Measurements from ENCODE around the gene ANKRD52.

The ANKRD52 gene

GRCh38 chr12:56224954-56225353, 33.2 kb downstream of the ANKRD52 start:
- H3K27ac ChIP-seq, result peak overlapping the region; percentile 97
- ChIA-PET POLR2A (ENCODE audit: low non-redundant PET) (no interaction called here), CTCF (interaction anchor here (1.3 kb wide), 1 partner anchor 105 kb away, joined by 3 read pairs; no protein-coding TSS in a partner anchor)
- TF ChIP-seq CTCF (conservative IDR thresholded peaks at IDR 0.05; ENCODE audit: low read depth), result no peak
- DNase-seq (ENCODE audit: low spot score), result no peak

- H3K27ac ChIP-seq, result peak within 1 kb of the TSS; percentile 97
- ChIA-PET POLR2A (ENCODE audit: low non-redundant PET) (no interaction called here), CTCF (no interaction called here)
- peak; percentile 100 for DNase-seq (ENCODE audit: low spot score)
- TF ChIP-seq CTCF (conservative IDR thresholded peaks at IDR 0.05; ENCODE audit: low read depth), result peak; percentile 99
These were observed 34.0 kb downstream of the ANKRD52 start, which contains the start of gene NABP2 for GRCh38 chr12:56224102-56224701. Gene NABP2 (plus strand): TSS chr12:56224342. CDS start chr12:56224857, 515 bp downstream.

DNA sequence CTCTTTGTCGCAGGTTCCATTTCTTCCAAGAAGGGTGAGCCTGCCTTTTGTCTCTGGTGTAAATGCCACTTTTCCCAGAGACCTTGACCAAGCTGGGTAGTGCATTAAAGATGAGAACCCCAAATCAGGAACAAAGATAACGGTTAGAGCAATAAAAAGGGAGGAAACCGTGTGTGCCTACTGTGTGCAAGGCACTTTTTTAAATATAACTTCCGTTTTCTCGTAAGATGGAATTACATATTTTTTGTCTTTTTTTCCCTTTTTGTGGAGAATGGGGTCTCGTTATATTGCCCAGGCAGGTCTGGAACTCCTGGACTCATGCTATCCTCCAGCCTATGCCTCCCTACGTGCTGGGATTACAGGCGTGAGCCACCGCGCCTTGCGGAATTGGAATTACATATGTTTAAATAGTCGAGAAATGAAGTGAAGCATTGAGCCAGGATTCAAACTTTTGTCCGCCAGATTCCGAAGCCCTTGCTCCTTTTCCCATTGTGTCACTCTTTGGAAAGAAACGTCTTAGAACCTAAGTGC, 34.5 kb downstream of the ANKRD52 start:
- ChIA-PET CTCF (no interaction called here), POLR2A (ENCODE audit: low non-redundant PET) (no interaction called here)
- H3K27ac ChIP-seq, result peak overlapping the region; percentile 97
- no peak for DNase-seq (ENCODE audit: low spot score)
- no peak for TF ChIP-seq CTCF (conservative IDR thresholded peaks at IDR 0.05; ENCODE audit: low read depth)

- peak overlapping the region; percentile 97 for H3K27ac ChIP-seq
- POLR2A ChIA-PET (ENCODE audit: low non-redundant PET), result interaction anchor here (0.5 to 1.6 kb wide), 3 partner anchors 15 to 77 kb away, joined by 3 to 7 read pairs (median 3); no protein-coding TSS in a partner anchor
- CTCF ChIA-PET, result interaction anchor here (0.5 to 1.8 kb wide), 6 partner anchors 16 to 225 kb away, joined by 3 to 11 read pairs (median 4); partner anchors contain the start of genes SMARCC2 and SUOX
- DNase-seq (ENCODE audit: low spot score), result no peak
- TF ChIP-seq CTCF (conservative IDR thresholded peaks at IDR 0.05; ENCODE audit: low read depth), result no peak
These were observed 35.7 kb downstream of the ANKRD52 start for GRCh38 chr12:56222531-56222895.

DNA sequence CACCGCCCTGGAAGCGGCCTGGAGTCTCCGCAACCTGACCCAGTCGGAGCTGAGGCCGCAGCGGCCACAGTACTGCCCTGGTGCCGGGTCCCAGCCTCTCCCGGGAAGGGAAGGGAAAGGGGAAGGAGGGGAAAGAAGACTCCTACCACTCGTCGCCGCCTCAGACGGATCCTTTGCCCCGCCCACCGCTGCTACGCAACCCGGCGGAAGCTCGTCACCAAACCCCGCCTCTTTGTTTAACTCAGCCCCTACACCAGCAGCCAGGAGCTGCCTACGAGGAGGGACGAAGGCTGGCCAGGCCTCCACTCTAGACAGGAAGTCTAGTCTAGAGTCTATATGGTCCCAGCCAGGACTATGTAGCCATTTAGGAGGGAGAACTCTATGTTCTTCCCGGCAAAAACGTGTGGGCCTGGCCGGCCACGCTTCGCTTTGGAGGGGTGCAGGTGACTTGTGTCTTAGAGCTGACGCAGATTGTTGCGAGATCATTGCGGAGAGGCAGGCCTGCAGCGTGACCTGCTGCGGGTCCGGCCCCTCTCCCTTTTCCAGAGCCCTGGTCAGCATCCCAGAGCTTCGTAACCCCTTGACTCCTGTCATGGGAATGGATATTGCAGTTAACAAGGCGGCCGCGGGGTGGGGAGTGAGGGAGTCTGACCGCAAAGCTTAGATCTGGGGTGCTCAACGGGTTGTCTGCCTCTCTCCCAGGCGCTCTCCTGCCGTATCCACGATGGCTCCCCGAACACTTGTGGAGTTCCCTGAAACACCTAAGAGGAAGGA, 36.2 kb downstream of the ANKRD52 start, which contains the start of gene RNF41:
Gene RNF41 (minus strand): TSS at position 166 of the 774 bp plus-strand sequence. CDS start 7,875 bp downstream, outside the sequence.
- no peak for TF ChIP-seq CTCF (conservative IDR thresholded peaks at IDR 0.05; ENCODE audit: low read depth)
- ChIA-PET CTCF (interaction anchor here (0.5 to 1.8 kb wide), 8 partner anchors 15 to 855 kb away, joined by 3 to 11 read pairs (median 3); partner anchors contain the start of genes SMARCC2 and SUOX), POLR2A (ENCODE audit: low non-redundant PET) (interaction anchor here (0.5 to 1.6 kb wide), 6 partner anchors 16 to 77 kb away, joined by 3 to 7 read pairs (median 3); partner anchors contain the start of gene SMARCC2)

GRCh38 chr12:56221232-56221756, 36.9 kb downstream of the ANKRD52 start:
- CTCF ChIA-PET, result interaction anchor here (0.5 to 1.8 kb wide), 5 partner anchors 14 to 1912 kb away, joined by 3 to 11 read pairs (median 5); partner anchors contain the start of gene SMARCC2

More for the DNA sequence above, 36.2 kb downstream of the ANKRD52 start, which contains the start of gene RNF41:
- H3K27ac ChIP-seq, result peak within 1 kb of the TSS; percentile 97
- DNase-seq (ENCODE audit: low spot score), result peak; percentile 98

More at GRCh38 chr12:56221232-56221756, 36.9 kb downstream of the ANKRD52 start:
- H3K27ac ChIP-seq, result peak overlapping the region; percentile 97
- DNase-seq (ENCODE audit: low spot score), result peak; percentile 77
- POLR2A ChIA-PET (ENCODE audit: low non-redundant PET), result interaction anchor here (0.5 to 1.6 kb wide), 6 partner anchors 16 to 54 kb away, joined by 3 to 7 read pairs (median 4); partner anchors contain the start of gene SMARCC2
- TF ChIP-seq CTCF (conservative IDR thresholded peaks at IDR 0.05; ENCODE audit: low read depth), result no peak
